ENCODE measurements around the gene FMNL2. TPM values are rescaled to one million over a fixed set of nuclear protein-coding genes. Genes with fewer than 3 reads are reported as not detected.

The FMNL2 gene
- total RNA-seq, 1 experiment from 2014 or later = 38.2 TPM

GRCh38 chr2:152611458-152612231 lies 276.7 kb downstream of the FMNL2 start:
- CTCF ChIA-PET = no interaction called here
- Mint-ChIP-seq H3K4me1 (ENCODE audit: low read depth, unreplicated experiment) (peaks cover 14% of the 10 kb centered on the region), H3K27ac (ENCODE audit: unreplicated experiment) (no peak overlapping the region), H3K4me3 (ENCODE audit: unreplicated experiment) (no peak overlapping the region), H3K36me3 (ENCODE audit: insufficient read depth, unreplicated experiment) (peaks cover 16% of the 10 kb centered on the region), H3K9me3 (ENCODE audit: unreplicated experiment) (no peaks in the 10 kb centered on the region), H3K27me3 (ENCODE audit: insufficient read depth, unreplicated experiment) (no peaks in the 10 kb centered on the region)
- TF ChIP-seq CTCF (IDR thresholded peaks at IDR 0.05; ENCODE audit: insufficient read depth in 1 of 2, low read depth in 1 of 2, low read length in 1 of 2, severe bottlenecking in 1 of 2, unreplicated experiment in 1 of 2) = no peak
- Histone ChIP-seq H3K4me3 (ENCODE audit: low read depth, low read length) (no peak overlapping the region), H3K4me1 (peaks cover 22% of the 10 kb centered on the region), H3K36me3 (ENCODE audit: control insufficient read depth, insufficient read depth, low read length) (no peaks in the 10 kb centered on the region; the same call in 1 of the 2 replicates), H3K27me3 (replicated peaks; ENCODE audit: control insufficient read depth, insufficient read depth, low read length) (no peaks in the 10 kb centered on the region), H3K9me3 (no peaks in the 10 kb centered on the region)
- no TSS peak for BruUV-seq (replicated peaks)
- intact Hi-C loops (cut with micrococcal nuclease; ENCODE audit: unreplicated experiment) = no loop called here
- POLR2A ChIA-PET = no interaction called here
- no peak for DNase-seq

- intact Hi-C loops (cut with micrococcal nuclease; ENCODE audit: unreplicated experiment) = no loop called here
- Mint-ChIP-seq H3K36me3 (ENCODE audit: insufficient read depth, unreplicated experiment) (peaks cover 25% of the 10 kb centered on the region), H3K27ac (ENCODE audit: unreplicated experiment) (no peak overlapping the region), H3K27me3 (ENCODE audit: insufficient read depth, unreplicated experiment) (no peaks in the 10 kb centered on the region), H3K9me3 (ENCODE audit: unreplicated experiment) (no peaks in the 10 kb centered on the region), H3K4me1 (ENCODE audit: low read depth, unreplicated experiment) (peaks cover 14% of the 10 kb centered on the region), H3K4me3 (ENCODE audit: unreplicated experiment) (no peak overlapping the region)
- DNase-seq = no peak
- no peak overlapping the region for H3K4me3 ChIP-seq (ENCODE audit: low read depth, low read length)
- H3K36me3 ChIP-seq (ENCODE audit: control insufficient read depth, insufficient read depth, low read length) = peaks cover 1% of the 10 kb centered on the region; the same call in 1 of the 2 replicates
- TF ChIP-seq CTCF (IDR thresholded peaks at IDR 0.05; ENCODE audit: insufficient read depth in 1 of 2, low read depth in 1 of 2, low read length in 1 of 2, severe bottlenecking in 1 of 2, unreplicated experiment in 1 of 2) = no peak
- no peaks in the 10 kb centered on the region for H3K9me3 ChIP-seq
- no TSS peak for BruUV-seq (replicated peaks)
- no peaks in the 10 kb centered on the region for H3K27me3 ChIP-seq (replicated peaks; ENCODE audit: control insufficient read depth, insufficient read depth, low read length)
- ChIA-PET POLR2A (no interaction called here), CTCF (no interaction called here)
- peaks cover 22% of the 10 kb centered on the region for H3K4me1 ChIP-seq
These were observed 278.3 kb downstream of the FMNL2 start for GRCh38 chr2:152613235-152613634.

GRCh38 chr2:152615177-152615576 lies 280.2 kb downstream of the FMNL2 start:
- TF ChIP-seq CTCF (IDR thresholded peaks at IDR 0.05; ENCODE audit: insufficient read depth in 1 of 2, low read depth in 1 of 2, low read length in 1 of 2, severe bottlenecking in 1 of 2, unreplicated experiment in 1 of 2) = no peak
- H3K4me3 Mint-ChIP-seq (ENCODE audit: unreplicated experiment) = no peak overlapping the region
- peaks cover 14% of the 10 kb centered on the region for H3K4me1 Mint-ChIP-seq (ENCODE audit: low read depth, unreplicated experiment)
- no peaks in the 10 kb centered on the region for H3K27me3 Mint-ChIP-seq (ENCODE audit: insufficient read depth, unreplicated experiment)
- H3K9me3 Mint-ChIP-seq (ENCODE audit: unreplicated experiment) = no peaks in the 10 kb centered on the region
- ChIA-PET POLR2A (interaction anchor here (0.8 kb wide), 1 partner anchor 439 kb away, joined by 3 read pairs; the partner anchor contains the start of gene STAM2), CTCF (interaction anchor here (0.5 to 1.2 kb wide), 5 partner anchors 12 to 439 kb away, joined by 3 to 6 read pairs (median 4); no protein-coding TSS in a partner anchor)
- peaks cover 22% of the 10 kb centered on the region for H3K4me1 ChIP-seq
- no peaks in the 10 kb centered on the region for H3K9me3 ChIP-seq
- peaks cover 31% of the 10 kb centered on the region for H3K36me3 Mint-ChIP-seq (ENCODE audit: insufficient read depth, unreplicated experiment)
- BruUV-seq (replicated peaks) = no TSS peak
- peak; percentile 59 to 62 for DNase-seq
- peaks cover 1% of the 10 kb centered on the region; the same call in 1 of the 2 replicates for H3K36me3 ChIP-seq (ENCODE audit: control insufficient read depth, insufficient read depth, low read length)
- no peak overlapping the region for H3K27ac Mint-ChIP-seq (ENCODE audit: unreplicated experiment)
- intact Hi-C loops (cut with micrococcal nuclease; ENCODE audit: unreplicated experiment) = loop anchor here (5.0 kb wide), 1 partner anchor 143 kb away; no protein-coding TSS in a partner anchor
- H3K4me3 ChIP-seq (ENCODE audit: low read depth, low read length) = no peak overlapping the region
- H3K27me3 ChIP-seq (replicated peaks; ENCODE audit: control insufficient read depth, insufficient read depth, low read length) = no peaks in the 10 kb centered on the region
